Osteocyte (in vitro differentiated cells): ENCODE data around the gene RHOV. TPM values are rescaled to one million over a fixed set of nuclear protein-coding genes. Genes with fewer than 3 reads are reported as not detected.

ENCODE experiments used
- DNase-seq: peaks from one replicate; pipeline ENCODE4 v3.0.0; 2021; ENCODE audit warnings: mixed read lengths; ENCODE audit not compliant: unreplicated experiment; ENCODE audit errors: extremely low spot score
- H3K27ac Mint-ChIP-seq: one replicate; pipeline ENCODE4 v1.8.0; 2021; ENCODE audit warnings: mild to moderate bottlenecking, mixed read lengths; ENCODE audit not compliant: unreplicated experiment
- H3K27me3 Mint-ChIP-seq: one replicate; pipeline ENCODE4 v1.8.0; 2021; ENCODE audit warnings: mixed read lengths; ENCODE audit not compliant: unreplicated experiment
- H3K36me3 Mint-ChIP-seq: one replicate; pipeline ENCODE4 v1.8.0; 2021; ENCODE audit warnings: mixed read lengths; ENCODE audit not compliant: unreplicated experiment
- H3K4me1 Mint-ChIP-seq: one replicate; pipeline ENCODE4 v1.8.0; 2021; ENCODE audit warnings: mixed read lengths; ENCODE audit not compliant: unreplicated experiment
- H3K4me3 Mint-ChIP-seq: one replicate; pipeline ENCODE4 v1.8.0; 2021; ENCODE audit warnings: mild to moderate bottlenecking, moderate library complexity, mixed read lengths; ENCODE audit not compliant: unreplicated experiment
- H3K9me3 Mint-ChIP-seq: one replicate; pipeline ENCODE4 v1.8.0; 2021; ENCODE audit warnings: mixed read lengths; ENCODE audit not compliant: unreplicated experiment
- total RNA-seq: library from RNA; stranded (reverse); gene quantifications from 2 replicates; pipeline ENCODE4 v1.2.1, GENCODE V29; 2021
- TF ChIP-seq, protein P1 (sequence below): fragments of 200-600 bp; sonication (generic); IDR thresholded peaks from 2 replicates; pipeline ENCODE4 v1.5.0; 2021; ENCODE audit warnings: antibody characterized with exemption, mild to moderate bottlenecking, moderate library complexity

RHOV gene
- total RNA-seq, 1 donor from 2014 or later, result 0.46 TPM

DNA sequence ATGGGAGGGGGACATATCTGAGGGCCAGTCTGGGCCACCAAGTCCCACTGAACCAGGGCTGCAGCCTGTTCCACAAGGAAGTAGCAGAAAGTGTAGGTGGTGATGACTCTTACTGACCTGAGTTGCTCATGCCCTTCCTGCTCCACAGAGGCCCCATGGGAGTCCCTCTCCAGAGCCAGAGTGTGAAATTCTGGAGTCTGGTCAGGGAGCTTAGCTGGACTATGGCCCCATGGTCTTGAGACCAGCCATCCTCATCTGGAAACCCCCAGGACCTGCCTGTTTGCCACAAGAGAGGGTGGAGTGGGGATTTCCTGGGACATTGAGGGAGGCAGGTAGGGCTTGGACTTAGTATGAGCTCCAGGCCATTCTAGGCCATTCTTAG lies 27.2 kb downstream of the RHOV start:
- DNase-seq, result no peak
- H3K27me3 Mint-ChIP-seq, result peaks cover 12% of the 10 kb centered on the region
- TF ChIP-seq, protein P1, sequence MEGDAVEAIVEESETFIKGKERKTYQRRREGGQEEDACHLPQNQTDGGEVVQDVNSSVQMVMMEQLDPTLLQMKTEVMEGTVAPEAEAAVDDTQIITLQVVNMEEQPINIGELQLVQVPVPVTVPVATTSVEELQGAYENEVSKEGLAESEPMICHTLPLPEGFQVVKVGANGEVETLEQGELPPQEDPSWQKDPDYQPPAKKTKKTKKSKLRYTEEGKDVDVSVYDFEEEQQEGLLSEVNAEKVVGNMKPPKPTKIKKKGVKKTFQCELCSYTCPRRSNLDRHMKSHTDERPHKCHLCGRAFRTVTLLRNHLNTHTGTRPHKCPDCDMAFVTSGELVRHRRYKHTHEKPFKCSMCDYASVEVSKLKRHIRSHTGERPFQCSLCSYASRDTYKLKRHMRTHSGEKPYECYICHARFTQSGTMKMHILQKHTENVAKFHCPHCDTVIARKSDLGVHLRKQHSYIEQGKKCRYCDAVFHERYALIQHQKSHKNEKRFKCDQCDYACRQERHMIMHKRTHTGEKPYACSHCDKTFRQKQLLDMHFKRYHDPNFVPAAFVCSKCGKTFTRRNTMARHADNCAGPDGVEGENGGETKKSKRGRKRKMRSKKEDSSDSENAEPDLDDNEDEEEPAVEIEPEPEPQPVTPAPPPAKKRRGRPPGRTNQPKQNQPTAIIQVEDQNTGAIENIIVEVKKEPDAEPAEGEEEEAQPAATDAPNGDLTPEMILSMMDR, result no peak
- H3K36me3 Mint-ChIP-seq, result no peaks in the 10 kb centered on the region
- peaks cover 12% of the 10 kb centered on the region for H3K4me1 Mint-ChIP-seq
- H3K27ac Mint-ChIP-seq, result no peak overlapping the region
- H3K4me3 Mint-ChIP-seq, result no peak overlapping the region
- H3K9me3 Mint-ChIP-seq, result no peaks in the 10 kb centered on the region

DNA sequence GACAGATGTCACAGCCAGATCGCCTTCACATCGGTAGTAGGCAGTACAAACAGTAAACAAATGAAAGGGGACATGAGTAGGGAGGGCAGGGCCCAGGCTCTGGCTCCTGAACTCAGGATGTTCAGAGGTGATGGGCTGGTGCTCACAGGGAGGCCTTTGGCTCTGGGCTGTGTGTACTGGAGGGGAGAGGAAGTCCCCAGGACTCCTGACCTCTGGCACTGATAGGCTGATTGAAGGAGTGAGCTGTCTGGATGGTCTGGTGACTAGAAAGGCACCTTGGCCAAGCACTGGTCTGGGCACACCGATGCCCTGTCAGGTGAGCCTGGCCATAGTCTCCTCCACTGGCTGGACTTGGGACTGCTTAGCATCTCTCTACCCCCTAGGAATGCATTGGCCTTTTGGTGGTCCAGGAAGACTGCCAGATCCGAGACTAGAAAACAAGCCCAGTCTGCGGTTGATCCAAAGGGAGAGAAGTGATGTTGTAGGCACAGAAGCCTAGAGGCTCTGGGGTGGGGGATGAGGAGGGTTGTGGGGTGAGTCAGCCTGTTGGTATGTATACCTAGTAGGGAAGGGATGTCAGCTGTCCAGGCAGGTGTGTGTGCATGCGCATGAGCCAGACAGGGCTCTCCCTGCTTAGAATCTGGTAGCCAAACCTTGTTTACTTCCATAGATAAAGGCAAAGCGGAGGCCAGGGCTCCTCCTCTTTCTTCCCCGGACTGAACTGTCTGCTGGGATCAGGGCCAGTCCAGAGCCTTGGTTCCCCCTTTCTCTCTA lies 28.3 kb downstream of the RHOV start:
- Mint-ChIP-seq H3K36me3 (no peaks in the 10 kb centered on the region), H3K4me3 (no peak overlapping the region), H3K4me1 (peaks cover 12% of the 10 kb centered on the region), H3K27me3 (peaks cover 19% of the 10 kb centered on the region), H3K27ac (no peak overlapping the region), H3K9me3 (no peaks in the 10 kb centered on the region)
- TF ChIP-seq, protein P1, result no peak
- DNase-seq, result no peak

DNA sequence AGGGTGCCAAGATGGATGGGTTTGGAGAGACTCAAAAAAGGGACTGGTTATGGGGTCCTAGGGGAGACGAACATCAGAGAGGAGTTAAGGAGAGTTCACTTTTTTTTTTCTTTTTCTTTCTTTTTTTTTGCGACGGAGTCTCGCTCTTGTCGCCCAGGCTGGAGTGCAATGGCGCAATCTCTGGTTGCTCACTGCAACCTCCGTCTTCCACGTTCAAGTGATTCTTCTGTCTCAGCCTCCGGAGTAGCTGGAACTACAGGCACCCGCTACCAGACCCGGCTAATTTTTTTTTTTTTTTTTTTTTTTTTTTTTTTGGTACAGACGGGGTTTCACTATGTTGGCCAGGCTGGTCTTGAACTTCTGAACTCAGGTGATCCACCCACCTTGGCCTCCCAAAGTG lies 29.0 kb downstream of the RHOV start:
- Mint-ChIP-seq H3K9me3 (no peaks in the 10 kb centered on the region), H3K4me1 (peaks cover 12% of the 10 kb centered on the region), H3K27me3 (peaks cover 19% of the 10 kb centered on the region), H3K4me3 (peak overlapping the region; percentile 71), H3K27ac (no peak overlapping the region), H3K36me3 (no peaks in the 10 kb centered on the region)
- TF ChIP-seq, protein P1, result no peak
- DNase-seq, result no peak

DNA sequence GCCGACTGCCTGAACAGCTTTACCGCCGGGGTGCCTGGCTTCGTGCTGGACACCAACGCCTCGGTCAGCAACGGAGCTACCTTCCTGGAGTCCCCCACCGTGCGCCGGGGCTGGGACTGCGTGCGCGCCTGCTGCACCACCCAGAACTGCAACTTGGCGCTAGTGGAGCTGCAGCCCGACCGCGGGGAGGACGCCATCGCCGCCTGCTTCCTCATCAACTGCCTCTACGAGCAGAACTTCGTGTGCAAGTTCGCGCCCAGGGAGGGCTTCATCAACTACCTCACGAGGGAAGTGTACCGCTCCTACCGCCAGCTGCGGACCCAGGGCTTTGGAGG lies 29.4 kb downstream of the RHOV start:
- peaks cover 12% of the 10 kb centered on the region for H3K4me1 Mint-ChIP-seq
- no peaks in the 10 kb centered on the region for H3K36me3 Mint-ChIP-seq
- no peak for DNase-seq
- no peak overlapping the region for H3K27ac Mint-ChIP-seq
- TF ChIP-seq, protein P1, result no peak
- no peaks in the 10 kb centered on the region for H3K9me3 Mint-ChIP-seq
- H3K27me3 Mint-ChIP-seq, result peaks cover 19% of the 10 kb centered on the region
- peak overlapping the region; percentile 71 for H3K4me3 Mint-ChIP-seq

DNA sequence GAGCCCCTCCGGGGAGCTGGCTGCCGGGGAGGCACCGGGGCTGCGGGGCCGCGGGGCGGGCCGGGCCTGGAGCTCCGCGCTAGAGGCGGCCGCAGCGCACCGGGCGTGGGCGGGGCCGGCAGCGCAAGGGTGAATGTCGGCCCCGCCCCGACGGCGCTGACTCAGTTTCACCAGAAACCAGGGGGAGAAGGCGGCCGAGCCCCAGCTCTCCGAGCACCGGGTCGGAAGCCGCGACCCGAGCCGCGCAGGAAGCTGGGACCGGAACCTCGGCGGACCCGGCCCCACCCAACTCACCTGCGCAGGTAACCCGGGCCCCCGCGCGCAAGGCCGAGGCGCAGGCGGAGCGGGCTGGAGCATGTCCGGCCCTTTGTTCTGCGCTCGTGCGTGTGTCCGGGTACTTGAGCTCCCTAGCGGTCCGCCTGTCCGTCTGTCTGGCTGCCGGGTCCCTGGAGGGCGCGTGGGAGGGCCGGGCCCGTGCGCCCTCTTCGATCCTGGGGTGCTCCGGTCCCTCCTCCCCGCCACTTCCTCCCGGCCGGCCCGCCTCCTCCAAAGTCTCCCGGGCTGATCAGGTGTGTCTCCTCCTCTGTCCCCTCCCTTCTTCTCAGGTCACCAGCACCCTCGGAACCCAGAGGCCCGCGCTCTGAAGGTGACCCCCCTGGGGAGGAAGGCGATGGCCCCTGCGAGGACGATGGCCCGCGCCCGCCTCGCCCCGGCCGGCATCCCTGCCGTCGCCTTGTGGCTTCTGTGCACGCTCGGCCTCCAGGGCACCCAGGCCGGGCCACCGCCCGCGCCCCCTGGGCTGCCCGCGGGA lies 29.9 kb downstream of the RHOV start, which contains the start of gene SPINT1:
TSS of gene SPINT1 (plus strand) at position 164 of the 811 bp plus-strand sequence. CDS start at position 671, 507 bp downstream.
- Mint-ChIP-seq H3K36me3 (no peaks in the 10 kb centered on the region), H3K4me1 (peaks cover 12% of the 10 kb centered on the region), H3K4me3 (peak within 1 kb of the TSS; percentile 73), H3K9me3 (no peaks in the 10 kb centered on the region), H3K27ac (no peak within 1 kb of the TSS), H3K27me3 (peaks cover 19% of the 10 kb centered on the region)
- TF ChIP-seq, protein P1, result no peak
- DNase-seq, result no peak
